Liver (tissue), 3 donors: ENCODE data around the gene PPP6R1.

Experiments
- HNF4A ChIP-seq, 2 donors: conservative IDR thresholded peaks; 2 replicates each; pipeline ENCODE4 v1.6.1; 2016; ENCODE audit warnings: antibody characterized with exemption in 2 of 2, mild to moderate bottlenecking in 2 of 2
- JUND ChIP-seq, 2 donors: IDR thresholded peaks; 2 replicates each; pipeline ENCODE4 v1.6.1; 2016; ENCODE audit warnings: antibody characterized with exemption in 2 of 2
- SP1 ChIP-seq: IDR thresholded peaks from 2 replicates; pipeline ENCODE4 v1.6.1; 2018; ENCODE audit warnings: antibody characterized with exemption, mild to moderate bottlenecking
- TAF1 ChIP-seq: conservative IDR thresholded peaks from 2 replicates; pipeline ENCODE4 v1.6.1; 2016; ENCODE audit warnings: antibody characterized with exemption, mild to moderate bottlenecking
- TF ChIP-seq, protein P1 (sequence below): fragments of 150-350 bp; IDR thresholded peaks from 2 replicates; pipeline ENCODE4 v1.5.1; 2017; ENCODE audit warnings: improper control_type of control experiment, low read depth, low read length; ENCODE audit not compliant: missing input control
- TF ChIP-seq, protein P2 (sequence below): IDR thresholded peaks from 2 replicates; pipeline ENCODE4 v1.6.1; 2016; ENCODE audit warnings: antibody characterized with exemption, mild to moderate bottlenecking
- TF ChIP-seq, protein P3 (sequence below): IDR thresholded peaks from 2 replicates; pipeline ENCODE4 v1.6.1; 2016; ENCODE audit warnings: antibody characterized with exemption
- donor health status: healthy.
- donor health status: healthy.

GRCh38 chr19:55226788-55227187, 32.0 kb downstream of the PPP6R1 start:
- TF ChIP-seq, protein P1, sequence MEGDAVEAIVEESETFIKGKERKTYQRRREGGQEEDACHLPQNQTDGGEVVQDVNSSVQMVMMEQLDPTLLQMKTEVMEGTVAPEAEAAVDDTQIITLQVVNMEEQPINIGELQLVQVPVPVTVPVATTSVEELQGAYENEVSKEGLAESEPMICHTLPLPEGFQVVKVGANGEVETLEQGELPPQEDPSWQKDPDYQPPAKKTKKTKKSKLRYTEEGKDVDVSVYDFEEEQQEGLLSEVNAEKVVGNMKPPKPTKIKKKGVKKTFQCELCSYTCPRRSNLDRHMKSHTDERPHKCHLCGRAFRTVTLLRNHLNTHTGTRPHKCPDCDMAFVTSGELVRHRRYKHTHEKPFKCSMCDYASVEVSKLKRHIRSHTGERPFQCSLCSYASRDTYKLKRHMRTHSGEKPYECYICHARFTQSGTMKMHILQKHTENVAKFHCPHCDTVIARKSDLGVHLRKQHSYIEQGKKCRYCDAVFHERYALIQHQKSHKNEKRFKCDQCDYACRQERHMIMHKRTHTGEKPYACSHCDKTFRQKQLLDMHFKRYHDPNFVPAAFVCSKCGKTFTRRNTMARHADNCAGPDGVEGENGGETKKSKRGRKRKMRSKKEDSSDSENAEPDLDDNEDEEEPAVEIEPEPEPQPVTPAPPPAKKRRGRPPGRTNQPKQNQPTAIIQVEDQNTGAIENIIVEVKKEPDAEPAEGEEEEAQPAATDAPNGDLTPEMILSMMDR: no peak
- TF ChIP-seq, protein P2, sequence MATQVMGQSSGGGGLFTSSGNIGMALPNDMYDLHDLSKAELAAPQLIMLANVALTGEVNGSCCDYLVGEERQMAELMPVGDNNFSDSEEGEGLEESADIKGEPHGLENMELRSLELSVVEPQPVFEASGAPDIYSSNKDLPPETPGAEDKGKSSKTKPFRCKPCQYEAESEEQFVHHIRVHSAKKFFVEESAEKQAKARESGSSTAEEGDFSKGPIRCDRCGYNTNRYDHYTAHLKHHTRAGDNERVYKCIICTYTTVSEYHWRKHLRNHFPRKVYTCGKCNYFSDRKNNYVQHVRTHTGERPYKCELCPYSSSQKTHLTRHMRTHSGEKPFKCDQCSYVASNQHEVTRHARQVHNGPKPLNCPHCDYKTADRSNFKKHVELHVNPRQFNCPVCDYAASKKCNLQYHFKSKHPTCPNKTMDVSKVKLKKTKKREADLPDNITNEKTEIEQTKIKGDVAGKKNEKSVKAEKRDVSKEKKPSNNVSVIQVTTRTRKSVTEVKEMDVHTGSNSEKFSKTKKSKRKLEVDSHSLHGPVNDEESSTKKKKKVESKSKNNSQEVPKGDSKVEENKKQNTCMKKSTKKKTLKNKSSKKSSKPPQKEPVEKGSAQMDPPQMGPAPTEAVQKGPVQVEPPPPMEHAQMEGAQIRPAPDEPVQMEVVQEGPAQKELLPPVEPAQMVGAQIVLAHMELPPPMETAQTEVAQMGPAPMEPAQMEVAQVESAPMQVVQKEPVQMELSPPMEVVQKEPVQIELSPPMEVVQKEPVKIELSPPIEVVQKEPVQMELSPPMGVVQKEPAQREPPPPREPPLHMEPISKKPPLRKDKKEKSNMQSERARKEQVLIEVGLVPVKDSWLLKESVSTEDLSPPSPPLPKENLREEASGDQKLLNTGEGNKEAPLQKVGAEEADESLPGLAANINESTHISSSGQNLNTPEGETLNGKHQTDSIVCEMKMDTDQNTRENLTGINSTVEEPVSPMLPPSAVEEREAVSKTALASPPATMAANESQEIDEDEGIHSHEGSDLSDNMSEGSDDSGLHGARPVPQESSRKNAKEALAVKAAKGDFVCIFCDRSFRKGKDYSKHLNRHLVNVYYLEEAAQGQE: no peak
- TF ChIP-seq, protein P3, sequence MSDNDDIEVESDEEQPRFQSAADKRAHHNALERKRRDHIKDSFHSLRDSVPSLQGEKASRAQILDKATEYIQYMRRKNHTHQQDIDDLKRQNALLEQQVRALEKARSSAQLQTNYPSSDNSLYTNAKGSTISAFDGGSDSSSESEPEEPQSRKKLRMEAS: no peak
- TF ChIP-seq SP1: no peak
- no peak for TF ChIP-seq JUND (IDR thresholded peaks at IDR 0.05)
- no peak for TF ChIP-seq HNF4A (conservative IDR thresholded peaks at IDR 0.05)
- no peak for TF ChIP-seq TAF1
